Measurements from ENCODE around the gene PTP4A2. TPM values are rescaled to one million over a fixed set of nuclear protein-coding genes. Genes with fewer than 3 reads are reported as not detected.
"Not testable (repeated sequence)": the region's sequence is repeated elsewhere in the genome, so short reads cannot be mapped to it uniquely, and the experiment has no call there.

Gene PTP4A2
- total RNA-seq, 1 experiment from 2014 or later = 201 TPM

- TF ChIP-seq, protein P1, sequence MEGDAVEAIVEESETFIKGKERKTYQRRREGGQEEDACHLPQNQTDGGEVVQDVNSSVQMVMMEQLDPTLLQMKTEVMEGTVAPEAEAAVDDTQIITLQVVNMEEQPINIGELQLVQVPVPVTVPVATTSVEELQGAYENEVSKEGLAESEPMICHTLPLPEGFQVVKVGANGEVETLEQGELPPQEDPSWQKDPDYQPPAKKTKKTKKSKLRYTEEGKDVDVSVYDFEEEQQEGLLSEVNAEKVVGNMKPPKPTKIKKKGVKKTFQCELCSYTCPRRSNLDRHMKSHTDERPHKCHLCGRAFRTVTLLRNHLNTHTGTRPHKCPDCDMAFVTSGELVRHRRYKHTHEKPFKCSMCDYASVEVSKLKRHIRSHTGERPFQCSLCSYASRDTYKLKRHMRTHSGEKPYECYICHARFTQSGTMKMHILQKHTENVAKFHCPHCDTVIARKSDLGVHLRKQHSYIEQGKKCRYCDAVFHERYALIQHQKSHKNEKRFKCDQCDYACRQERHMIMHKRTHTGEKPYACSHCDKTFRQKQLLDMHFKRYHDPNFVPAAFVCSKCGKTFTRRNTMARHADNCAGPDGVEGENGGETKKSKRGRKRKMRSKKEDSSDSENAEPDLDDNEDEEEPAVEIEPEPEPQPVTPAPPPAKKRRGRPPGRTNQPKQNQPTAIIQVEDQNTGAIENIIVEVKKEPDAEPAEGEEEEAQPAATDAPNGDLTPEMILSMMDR (conservative IDR thresholded peaks at IDR 0.05) = no peak
- Histone ChIP-seq H4K20me1 (ENCODE audit: insufficient read depth) (no peaks in the 10 kb centered on the region), H3K4me2 (no peak overlapping the region), H3K36me3 (ENCODE audit: low read depth) (no peaks in the 10 kb centered on the region), H3F3A (ENCODE audit: insufficient read depth, low read depth) (peaks cover 42% of the 10 kb centered on the region), H3K27ac (0 out of 2 replicates have a peak overlapping the region, but pooled peaks have one; percentile 3), H2AFZ (no peak overlapping the region), H3K9me2 (ENCODE audit: insufficient read depth) (no peaks in the 10 kb centered on the region), H3K4me1 (replicated peaks; ENCODE audit: insufficient read depth) (peaks cover 44% of the 10 kb centered on the region), H3K79me2 (ENCODE audit: low read depth) (peaks cover 14% of the 10 kb centered on the region), H3K4me3 (no peak overlapping the region), H3K27me3 (ENCODE audit: insufficient read depth, low read depth) (no peaks in the 10 kb centered on the region), H3K9me3 (ENCODE audit: insufficient read depth, low read depth) (no peaks in the 10 kb centered on the region)
- no TSS peak for BruUV-seq (replicated peaks)
- intact Hi-C loops (cut with micrococcal nuclease; ENCODE audit: unreplicated experiment) = no loop called here
- DNase-seq = no peak
- ChIA-PET POLR2A (ENCODE audit: unreplicated experiment) (no interaction called here), CTCF (no interaction called here)
Measured at GRCh38 chr1:31951276-31951675, 13.1 kb upstream of the PTP4A2 start.

- Histone ChIP-seq H3K27ac (no peak overlapping the region), H3K4me1 (replicated peaks; ENCODE audit: insufficient read depth) (peaks cover 46% of the 10 kb centered on the region), H4K20me1 (ENCODE audit: insufficient read depth) (no peaks in the 10 kb centered on the region), H3K79me2 (ENCODE audit: low read depth) (peaks cover 16% of the 10 kb centered on the region), H3K9me3 (ENCODE audit: insufficient read depth, low read depth) (no peaks in the 10 kb centered on the region), H2AFZ (no peak overlapping the region), H3F3A (ENCODE audit: insufficient read depth, low read depth) (peaks cover 46% of the 10 kb centered on the region), H3K4me2 (no peak overlapping the region), H3K27me3 (ENCODE audit: insufficient read depth, low read depth) (no peaks in the 10 kb centered on the region), H3K9me2 (ENCODE audit: insufficient read depth) (no peaks in the 10 kb centered on the region), H3K36me3 (ENCODE audit: low read depth) (no peaks in the 10 kb centered on the region), H3K4me3 (no peak overlapping the region)
- intact Hi-C loops (cut with micrococcal nuclease; ENCODE audit: unreplicated experiment) = no loop called here
- ChIA-PET CTCF (no interaction called here), POLR2A (ENCODE audit: unreplicated experiment) (no interaction called here)
- no peak for TF ChIP-seq EZH2 (IDR thresholded peaks at IDR 0.05; ENCODE audit: low read depth)
- TF ChIP-seq, protein P1 (conservative IDR thresholded peaks at IDR 0.05) = no peak
- DNase-seq = no peak
- BruUV-seq (replicated peaks) = no TSS peak
Measured at GRCh38 chr1:31949862-31950261, 11.7 kb upstream of the PTP4A2 start.

DNA sequence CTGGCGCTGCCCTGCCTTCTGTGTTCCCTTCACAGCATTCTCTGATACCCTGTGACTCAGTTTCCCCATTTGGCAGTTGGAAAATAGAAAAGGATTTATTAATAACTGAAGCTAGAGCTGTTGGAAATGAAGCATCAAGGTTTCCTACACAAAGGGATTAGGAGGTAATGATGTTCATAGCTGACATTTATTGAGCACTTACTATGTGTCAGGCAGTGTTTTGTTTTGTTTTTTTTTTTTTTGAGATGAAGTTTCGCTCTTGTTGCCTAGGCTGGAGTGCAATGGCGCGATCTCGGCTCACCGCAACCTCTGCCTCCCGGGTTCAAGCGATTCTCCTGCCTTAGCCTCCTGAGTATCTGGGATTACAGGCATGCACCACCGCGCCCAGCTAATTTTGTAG lies 7.5 kb upstream of the PTP4A2 start:
- Histone ChIP-seq H3K4me3 (peak overlapping the region; percentile 62; the same call in 1 of the 2 replicates), H3K4me2 (peak overlapping the region; percentile 92), H3K79me2 (ENCODE audit: low read depth) (peaks cover 19% of the 10 kb centered on the region), H3K27ac (peak overlapping the region; percentile 95), H3K4me1 (replicated peaks; ENCODE audit: insufficient read depth) (peaks cover 54% of the 10 kb centered on the region), H3F3A (ENCODE audit: insufficient read depth, low read depth) (peaks cover 64% of the 10 kb centered on the region)
- H3K9me3 ChIP-seq (ENCODE audit: insufficient read depth, low read depth); H3K27me3 ChIP-seq (ENCODE audit: insufficient read depth, low read depth); BruUV-seq (replicated peaks); H3K9me2 ChIP-seq (ENCODE audit: insufficient read depth); DNase-seq; CTCF ChIA-PET; intact Hi-C loops (cut with micrococcal nuclease; ENCODE audit: unreplicated experiment); H2AFZ ChIP-seq; POLR2A ChIA-PET (ENCODE audit: unreplicated experiment); H4K20me1 ChIP-seq (ENCODE audit: insufficient read depth); H3K36me3 ChIP-seq (ENCODE audit: low read depth): not testable (repeated sequence)

Measured in PC-9 (cell line).